GM12872 (cell line): ENCODE data around the gene RPL32.

ENCODE experiments used
- TF ChIP-seq, protein P1 (sequence below): IDR thresholded peaks from 3 replicates; pipeline ENCODE4 v1.5.1; 2011; ENCODE audit warnings: low read depth, mild to moderate bottlenecking, low read length, moderate library complexity; ENCODE audit not compliant: insufficient read depth

RPL32 gene

DNA sequence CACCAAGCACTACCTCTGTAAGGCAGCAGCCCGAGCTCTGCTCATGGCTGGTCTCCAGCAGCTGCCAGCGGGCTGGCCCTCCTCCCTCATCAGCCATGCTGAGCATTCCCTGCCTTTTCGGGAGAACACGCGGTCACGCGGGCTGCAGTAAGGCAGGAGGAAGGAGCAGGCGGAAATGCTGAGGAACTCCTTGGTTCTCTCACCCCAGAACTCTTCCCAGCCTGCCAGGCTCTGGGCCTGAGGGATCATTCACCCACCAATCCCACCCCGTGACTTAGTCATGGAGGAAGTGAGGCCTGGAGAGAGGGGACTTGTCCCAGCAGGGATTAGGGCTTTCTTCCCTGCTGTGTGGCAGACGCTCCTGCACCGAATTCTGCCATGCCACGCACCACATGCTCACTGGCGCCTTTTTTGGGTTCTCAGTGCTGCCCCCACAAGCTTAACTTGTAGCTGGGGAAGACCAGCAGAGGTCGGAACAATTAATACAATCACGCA is 42.9 kb upstream of the RPL32 start:
- TF ChIP-seq, protein P1, sequence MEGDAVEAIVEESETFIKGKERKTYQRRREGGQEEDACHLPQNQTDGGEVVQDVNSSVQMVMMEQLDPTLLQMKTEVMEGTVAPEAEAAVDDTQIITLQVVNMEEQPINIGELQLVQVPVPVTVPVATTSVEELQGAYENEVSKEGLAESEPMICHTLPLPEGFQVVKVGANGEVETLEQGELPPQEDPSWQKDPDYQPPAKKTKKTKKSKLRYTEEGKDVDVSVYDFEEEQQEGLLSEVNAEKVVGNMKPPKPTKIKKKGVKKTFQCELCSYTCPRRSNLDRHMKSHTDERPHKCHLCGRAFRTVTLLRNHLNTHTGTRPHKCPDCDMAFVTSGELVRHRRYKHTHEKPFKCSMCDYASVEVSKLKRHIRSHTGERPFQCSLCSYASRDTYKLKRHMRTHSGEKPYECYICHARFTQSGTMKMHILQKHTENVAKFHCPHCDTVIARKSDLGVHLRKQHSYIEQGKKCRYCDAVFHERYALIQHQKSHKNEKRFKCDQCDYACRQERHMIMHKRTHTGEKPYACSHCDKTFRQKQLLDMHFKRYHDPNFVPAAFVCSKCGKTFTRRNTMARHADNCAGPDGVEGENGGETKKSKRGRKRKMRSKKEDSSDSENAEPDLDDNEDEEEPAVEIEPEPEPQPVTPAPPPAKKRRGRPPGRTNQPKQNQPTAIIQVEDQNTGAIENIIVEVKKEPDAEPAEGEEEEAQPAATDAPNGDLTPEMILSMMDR, result no peak

DNA sequence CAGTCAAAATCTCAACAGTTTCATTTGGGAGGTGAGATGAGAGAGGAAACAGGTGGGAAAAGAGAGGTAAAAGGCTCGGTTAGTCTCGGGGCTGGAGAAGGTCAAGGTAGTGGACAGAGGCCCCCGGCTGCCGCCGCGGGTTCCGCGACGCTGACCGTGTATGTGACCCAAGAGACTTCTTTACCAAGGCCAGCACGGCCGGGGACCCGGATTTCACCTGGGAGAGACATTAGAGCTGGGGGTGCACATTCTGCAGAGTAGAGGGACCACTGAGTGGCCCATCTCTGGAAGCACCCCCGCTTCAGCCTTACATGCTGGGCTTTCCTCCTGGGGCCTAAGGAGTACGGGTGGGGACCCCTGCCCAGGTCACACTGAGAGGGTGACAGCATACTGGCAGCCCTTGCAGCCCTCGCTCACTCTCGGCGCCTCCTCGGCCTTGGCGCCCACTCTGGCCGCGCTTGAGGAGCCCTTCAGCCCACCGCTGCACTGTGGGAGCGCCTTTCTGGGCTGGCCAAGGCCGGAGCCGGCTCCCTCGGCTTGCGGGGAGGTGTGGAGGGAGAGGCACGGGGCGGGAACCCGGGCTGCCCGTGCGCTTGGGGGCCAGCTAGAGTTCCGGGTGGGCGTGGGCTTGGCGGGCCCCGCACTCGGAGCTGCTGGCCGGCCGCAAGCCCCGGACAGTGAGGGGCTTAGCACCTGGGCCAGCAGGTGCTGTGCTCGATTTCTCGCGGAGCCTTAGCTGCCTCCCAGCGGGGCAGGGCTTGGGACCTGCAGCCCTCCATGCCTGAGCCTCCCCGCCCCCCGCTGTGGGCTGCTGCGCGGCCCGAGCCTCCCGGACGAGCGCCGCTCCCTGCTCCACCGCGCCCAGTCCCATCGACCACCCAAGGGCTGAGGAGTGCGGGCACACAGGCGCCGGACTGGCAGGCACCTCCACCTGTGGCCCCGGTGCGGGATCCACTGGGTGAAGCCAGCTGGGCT is 41.3 kb upstream of the RPL32 start:
- TF ChIP-seq, protein P1, result no peak

DNA sequence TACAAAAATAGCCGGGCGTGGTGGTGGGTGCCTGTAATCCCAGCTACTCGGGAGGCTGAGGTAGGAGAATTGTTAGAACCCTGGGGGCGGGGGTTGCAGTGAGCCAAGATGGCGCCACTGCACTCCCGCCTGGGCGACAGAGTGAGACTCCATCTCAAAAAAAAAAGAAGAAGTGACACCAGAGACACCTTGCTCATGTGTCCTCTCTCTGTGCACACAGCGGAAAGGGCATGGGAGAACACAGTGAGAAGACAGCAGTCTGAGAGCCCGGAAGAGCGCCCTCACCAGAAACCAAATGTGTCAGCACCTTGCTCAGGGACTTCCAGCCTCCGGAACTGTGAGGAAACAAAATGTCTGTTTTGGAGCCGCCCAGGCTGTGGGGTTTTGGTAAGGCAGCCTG is 40.5 kb upstream of the RPL32 start:
- TF ChIP-seq, protein P1, result peak; percentile 38; the same call in 2 of the 3 replicates

DNA sequence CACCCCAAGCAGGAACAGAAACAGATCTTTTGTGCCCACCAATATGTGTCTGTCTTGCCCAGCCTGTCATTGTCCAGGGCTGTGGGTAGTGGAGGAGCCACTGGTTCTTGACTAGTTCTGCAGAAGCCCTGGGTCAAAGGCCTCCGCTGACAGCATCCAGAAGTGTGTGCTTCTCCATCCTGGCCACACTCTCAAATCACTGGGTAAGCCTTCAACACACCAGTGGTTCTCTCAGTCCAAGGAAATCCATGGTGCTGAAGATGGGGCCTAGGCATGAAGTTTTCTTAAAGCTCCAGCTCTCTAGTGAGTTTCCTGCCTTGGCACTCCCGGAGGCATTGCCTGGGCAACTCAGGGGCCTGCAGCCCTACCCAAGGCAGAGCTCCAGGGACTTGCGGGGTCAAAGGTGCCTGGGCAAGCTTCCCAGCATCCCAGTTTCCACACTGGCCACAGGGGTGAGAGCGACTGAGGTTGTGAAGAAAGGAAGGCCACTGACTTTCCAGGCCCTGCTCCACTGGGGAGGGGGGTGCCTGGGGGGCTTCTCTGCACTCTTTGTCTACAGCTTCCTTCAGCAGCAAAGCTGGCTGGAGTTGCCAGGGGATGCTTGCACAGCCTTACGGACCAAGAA is 37.9 kb upstream of the RPL32 start:
- TF ChIP-seq, protein P1, result no peak

DNA sequence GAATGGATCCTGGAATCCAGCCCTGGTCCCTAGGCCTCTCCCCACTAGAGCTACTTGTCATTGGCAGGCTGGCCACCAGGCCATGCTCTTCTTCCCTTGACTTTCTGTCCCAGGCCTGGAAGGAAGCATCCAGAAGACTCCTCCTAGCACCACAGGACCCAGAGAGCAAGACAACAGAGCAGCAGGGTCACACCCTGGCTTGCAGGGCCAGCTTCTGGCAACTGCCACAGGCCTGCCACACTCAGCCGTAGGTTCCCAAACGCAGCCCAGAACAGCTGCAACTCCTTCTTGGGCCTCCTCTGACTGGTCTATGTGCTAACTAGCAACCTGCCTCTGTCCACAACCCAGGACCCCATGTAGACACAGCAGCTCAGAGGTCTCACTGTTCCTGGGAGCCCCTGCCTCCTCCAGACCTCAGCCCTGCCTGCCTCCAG is 36.8 kb upstream of the RPL32 start:
- TF ChIP-seq, protein P1, result no peak

DNA sequence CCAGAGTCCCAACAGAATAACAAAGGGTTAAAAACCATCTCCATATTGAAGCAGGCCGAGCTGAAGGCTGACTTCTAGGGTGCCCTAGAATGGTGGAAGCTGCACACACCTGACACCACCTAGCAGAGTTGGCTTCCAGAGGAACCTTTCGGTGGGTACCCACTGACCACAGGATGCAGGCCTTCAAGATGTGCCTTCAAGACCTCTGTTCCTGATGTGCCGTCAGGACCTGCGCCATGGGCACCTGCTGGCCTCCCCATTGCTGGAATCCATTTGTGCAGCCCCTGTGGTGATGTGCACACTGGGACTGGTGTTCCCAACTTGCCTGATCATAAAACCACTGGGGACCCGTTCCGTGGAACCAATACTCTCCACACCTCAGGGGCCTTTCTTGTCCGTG is 35.7 kb upstream of the RPL32 start:
- TF ChIP-seq, protein P1, result no peak

DNA sequence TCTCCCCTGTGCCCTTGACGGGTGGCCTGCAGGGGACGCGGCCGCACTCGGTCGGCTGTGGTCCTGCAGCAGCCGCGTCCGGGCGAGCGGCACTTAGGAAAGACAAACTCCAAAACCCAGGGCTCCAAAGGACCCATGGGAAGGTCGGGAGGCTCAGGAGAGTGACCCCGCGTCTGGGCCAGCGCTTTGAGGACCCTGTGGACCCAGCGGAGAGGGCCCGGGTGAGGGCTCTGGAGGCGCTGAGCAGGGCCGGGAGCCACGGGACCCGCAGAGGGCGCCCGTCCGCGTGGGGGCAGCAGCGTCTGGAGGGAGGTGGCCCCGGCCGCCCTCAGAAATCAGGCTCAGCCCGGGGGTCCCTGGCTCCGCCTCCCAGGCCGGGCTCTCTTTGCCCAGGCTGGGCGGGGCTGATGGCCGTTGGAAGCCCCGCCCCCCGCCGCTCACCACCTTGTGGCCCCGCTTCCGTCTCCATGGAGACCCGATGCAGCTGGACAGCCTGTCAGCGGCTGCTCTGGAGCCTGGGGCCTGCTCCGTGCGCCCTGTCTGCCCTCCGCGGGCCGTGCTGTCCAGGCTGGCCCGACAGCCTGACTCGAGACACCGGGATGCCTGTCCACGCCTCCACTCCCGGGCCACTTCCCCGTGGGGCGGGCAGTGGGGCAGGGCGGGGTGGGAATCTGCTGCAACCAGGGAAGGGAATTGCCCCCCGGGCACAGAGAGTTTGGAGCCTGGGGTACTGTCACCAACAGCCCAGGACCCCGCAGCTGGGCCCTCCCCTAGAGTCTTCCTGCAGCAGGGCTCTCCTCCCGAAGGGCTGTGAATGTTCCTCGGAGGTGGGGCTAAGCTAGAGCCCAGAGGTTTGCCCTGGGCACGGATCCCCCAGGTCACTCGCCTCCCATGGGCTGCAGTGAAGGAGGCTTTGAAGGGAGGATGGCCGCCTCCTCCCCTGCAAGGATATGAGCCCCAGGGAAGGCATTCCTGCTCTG is 34.8 kb upstream of the RPL32 start:
- TF ChIP-seq, protein P1, result 0 out of 3 replicates have a peak, but pooled peaks have one; percentile 15
